Measurements from ENCODE around the gene CDH15. TPM values are rescaled to one million over a fixed set of nuclear protein-coding genes. Genes with fewer than 3 reads are reported as not detected.

The CDH15 gene
- total and polyA plus RNA-seq, 2 of the 13 experiments (the other 11 are each of a cell fraction or from before 2014, with no cell fraction given): 0.74 to 2.2 TPM

- TF ChIP-seq ZNF782 (CRISPR knock-in tag; IDR thresholded peaks at IDR 0.05; ENCODE audit: borderline replicate concordance) (peak; percentile 80; the same call in 1 of the 2 replicates), ZBTB3 (CRISPR knock-in tag; IDR thresholded peaks at IDR 0.05; ENCODE audit: borderline replicate concordance, low read depth) (0 out of 2 replicates have a peak, but pooled peaks have one; percentile 70), KLF13 (CRISPR knock-in tag; IDR thresholded peaks at IDR 0.05) (no peak), ZNF335 (CRISPR knock-in tag; IDR thresholded peaks at IDR 0.05) (peak; percentile 59; the same call in 1 of the 2 replicates), ZSCAN12 (CRISPR knock-in tag; IDR thresholded peaks at IDR 0.05) (0 out of 2 replicates have a peak, but pooled peaks have one; percentile 5), ZNF124 (CRISPR knock-in tag; IDR thresholded peaks at IDR 0.05) (no peak), ZNF552 (CRISPR knock-in tag; IDR thresholded peaks at IDR 0.05; ENCODE audit: borderline replicate concordance) (0 out of 2 replicates have a peak, but pooled peaks have one; percentile 52), ZC3H13 (CRISPR knock-in tag; IDR thresholded peaks at IDR 0.05) (no peak; the same call in 1 of the 2 replicates), NRL (CRISPR knock-in tag; IDR thresholded peaks at IDR 0.05; ENCODE audit: borderline replicate concordance) (no peak), ZNF567 (CRISPR knock-in tag; IDR thresholded peaks at IDR 0.05; ENCODE audit: borderline replicate concordance) (0 out of 2 replicates have a peak, but pooled peaks have one; percentile 77), ZNF7 (CRISPR knock-in tag; IDR thresholded peaks at IDR 0.05) (no peak), NR0B2 (CRISPR knock-in tag; IDR thresholded peaks at IDR 0.05) (peak; percentile 57), EZH2 (conservative IDR thresholded peaks at IDR 0.05; ENCODE audit: low read depth, low read length) (no peak), CCAR2 (optimal IDR thresholded peaks at IDR 0.05; ENCODE audit: low read depth, low read length) (no peak), FOXK1 (CRISPR knock-in tag; IDR thresholded peaks at IDR 0.05; ENCODE audit: borderline replicate concordance, low read depth) (peak; percentile 30; the same call in 1 of the 2 replicates), ZNF484 (CRISPR knock-in tag; IDR thresholded peaks at IDR 0.05; ENCODE audit: borderline replicate concordance, low read depth) (no peak), TSC22D2 (CRISPR knock-in tag; IDR thresholded peaks at IDR 0.05; ENCODE audit: borderline replicate concordance) (0 out of 2 replicates have a peak, but pooled peaks have one; percentile 36)
- TF ChIP-seq, protein P1, sequence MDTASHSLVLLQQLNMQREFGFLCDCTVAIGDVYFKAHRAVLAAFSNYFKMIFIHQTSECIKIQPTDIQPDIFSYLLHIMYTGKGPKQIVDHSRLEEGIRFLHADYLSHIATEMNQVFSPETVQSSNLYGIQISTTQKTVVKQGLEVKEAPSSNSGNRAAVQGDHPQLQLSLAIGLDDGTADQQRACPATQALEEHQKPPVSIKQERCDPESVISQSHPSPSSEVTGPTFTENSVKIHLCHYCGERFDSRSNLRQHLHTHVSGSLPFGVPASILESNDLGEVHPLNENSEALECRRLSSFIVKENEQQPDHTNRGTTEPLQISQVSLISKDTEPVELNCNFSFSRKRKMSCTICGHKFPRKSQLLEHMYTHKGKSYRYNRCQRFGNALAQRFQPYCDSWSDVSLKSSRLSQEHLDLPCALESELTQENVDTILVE (CRISPR knock-in tag; IDR thresholded peaks at IDR 0.05): no peak
- TF ChIP-seq, protein P2, sequence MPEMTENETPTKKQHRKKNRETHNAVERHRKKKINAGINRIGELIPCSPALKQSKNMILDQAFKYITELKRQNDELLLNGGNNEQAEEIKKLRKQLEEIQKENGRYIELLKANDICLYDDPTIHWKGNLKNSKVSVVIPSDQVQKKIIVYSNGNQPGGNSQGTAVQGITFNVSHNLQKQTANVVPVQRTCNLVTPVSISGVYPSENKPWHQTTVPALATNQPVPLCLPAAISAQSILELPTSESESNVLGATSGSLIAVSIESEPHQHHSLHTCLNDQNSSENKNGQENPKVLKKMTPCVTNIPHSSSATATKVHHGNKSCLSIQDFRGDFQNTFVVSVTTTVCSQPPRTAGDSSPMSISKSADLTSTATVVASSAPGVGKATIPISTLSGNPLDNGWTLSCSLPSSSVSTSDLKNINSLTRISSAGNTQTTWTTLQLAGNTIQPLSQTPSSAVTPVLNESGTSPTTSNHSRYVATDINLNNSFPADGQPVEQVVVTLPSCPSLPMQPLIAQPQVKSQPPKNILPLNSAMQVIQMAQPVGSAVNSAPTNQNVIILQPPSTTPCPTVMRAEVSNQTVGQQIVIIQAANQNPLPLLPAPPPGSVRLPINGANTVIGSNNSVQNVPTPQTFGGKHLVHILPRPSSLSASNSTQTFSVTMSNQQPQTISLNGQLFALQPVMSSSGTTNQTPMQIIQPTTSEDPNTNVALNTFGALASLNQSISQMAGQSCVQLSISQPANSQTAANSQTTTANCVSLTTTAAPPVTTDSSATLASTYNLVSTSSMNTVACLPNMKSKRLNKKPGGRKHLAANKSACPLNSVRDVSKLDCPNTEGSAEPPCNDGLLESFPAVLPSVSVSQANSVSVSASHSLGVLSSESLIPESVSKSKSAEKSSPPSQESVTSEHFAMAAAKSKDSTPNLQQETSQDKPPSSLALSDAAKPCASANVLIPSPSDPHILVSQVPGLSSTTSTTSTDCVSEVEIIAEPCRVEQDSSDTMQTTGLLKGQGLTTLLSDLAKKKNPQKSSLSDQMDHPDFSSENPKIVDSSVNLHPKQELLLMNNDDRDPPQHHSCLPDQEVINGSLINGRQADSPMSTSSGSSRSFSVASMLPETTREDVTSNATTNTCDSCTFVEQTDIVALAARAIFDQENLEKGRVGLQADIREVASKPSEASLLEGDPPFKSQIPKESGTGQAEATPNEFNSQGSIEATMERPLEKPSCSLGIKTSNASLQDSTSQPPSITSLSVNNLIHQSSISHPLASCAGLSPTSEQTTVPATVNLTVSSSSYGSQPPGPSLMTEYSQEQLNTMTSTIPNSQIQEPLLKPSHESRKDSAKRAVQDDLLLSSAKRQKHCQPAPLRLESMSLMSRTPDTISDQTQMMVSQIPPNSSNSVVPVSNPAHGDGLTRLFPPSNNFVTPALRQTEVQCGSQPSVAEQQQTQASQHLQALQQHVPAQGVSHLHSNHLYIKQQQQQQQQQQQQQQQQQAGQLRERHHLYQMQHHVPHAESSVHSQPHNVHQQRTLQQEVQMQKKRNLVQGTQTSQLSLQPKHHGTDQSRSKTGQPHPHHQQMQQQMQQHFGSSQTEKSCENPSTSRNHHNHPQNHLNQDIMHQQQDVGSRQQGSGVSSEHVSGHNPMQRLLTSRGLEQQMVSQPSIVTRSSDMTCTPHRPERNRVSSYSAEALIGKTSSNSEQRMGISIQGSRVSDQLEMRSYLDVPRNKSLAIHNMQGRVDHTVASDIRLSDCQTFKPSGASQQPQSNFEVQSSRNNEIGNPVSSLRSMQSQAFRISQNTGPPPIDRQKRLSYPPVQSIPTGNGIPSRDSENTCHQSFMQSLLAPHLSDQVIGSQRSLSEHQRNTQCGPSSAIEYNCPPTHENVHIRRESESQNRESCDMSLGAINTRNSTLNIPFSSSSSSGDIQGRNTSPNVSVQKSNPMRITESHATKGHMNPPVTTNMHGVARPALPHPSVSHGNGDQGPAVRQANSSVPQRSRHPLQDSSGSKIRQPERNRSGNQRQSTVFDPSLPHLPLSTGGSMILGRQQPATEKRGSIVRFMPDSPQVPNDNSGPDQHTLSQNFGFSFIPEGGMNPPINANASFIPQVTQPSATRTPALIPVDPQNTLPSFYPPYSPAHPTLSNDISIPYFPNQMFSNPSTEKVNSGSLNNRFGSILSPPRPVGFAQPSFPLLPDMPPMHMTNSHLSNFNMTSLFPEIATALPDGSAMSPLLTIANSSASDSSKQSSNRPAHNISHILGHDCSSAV (CRISPR knock-in tag; IDR thresholded peaks at IDR 0.05; ENCODE audit: borderline replicate concordance): no peak
Measured at GRCh38 chr16:89200124-89200849, 28.7 kb downstream of the CDH15 start, which contains the start of gene SLC22A31 (continued).
